Measurements from ENCODE around the gene DNASE1L1. TPM values are rescaled to one million over a fixed set of nuclear protein-coding genes. Genes with fewer than 3 reads are reported as not detected.

The DNASE1L1 gene
- total and polyA plus RNA-seq, 2 of the 13 experiments (the other 11 are each of a cell fraction or from before 2014, with no cell fraction given) = 4.7 to 12.3 TPM

DNA sequence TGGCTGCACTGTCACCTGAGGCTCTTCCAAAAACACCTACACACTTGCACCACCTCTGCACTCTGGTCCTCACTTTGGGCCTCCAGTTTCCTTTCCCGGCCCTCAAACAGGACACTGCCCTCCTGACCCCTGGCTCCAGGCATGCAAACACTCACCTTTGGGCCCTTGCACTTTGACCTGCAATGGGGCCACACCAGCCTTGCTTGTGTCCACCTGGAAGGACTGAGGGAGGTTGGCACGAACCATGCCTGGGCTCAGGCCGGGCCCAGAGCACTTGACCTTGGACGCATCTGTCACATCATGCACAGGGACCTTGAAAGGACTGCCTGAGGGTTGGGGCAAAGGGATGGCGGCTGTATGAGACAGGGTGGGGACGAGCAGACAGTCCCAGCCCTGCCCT is 50.2 kb downstream of the DNASE1L1 start (continued):
- TF ChIP-seq, protein P1, sequence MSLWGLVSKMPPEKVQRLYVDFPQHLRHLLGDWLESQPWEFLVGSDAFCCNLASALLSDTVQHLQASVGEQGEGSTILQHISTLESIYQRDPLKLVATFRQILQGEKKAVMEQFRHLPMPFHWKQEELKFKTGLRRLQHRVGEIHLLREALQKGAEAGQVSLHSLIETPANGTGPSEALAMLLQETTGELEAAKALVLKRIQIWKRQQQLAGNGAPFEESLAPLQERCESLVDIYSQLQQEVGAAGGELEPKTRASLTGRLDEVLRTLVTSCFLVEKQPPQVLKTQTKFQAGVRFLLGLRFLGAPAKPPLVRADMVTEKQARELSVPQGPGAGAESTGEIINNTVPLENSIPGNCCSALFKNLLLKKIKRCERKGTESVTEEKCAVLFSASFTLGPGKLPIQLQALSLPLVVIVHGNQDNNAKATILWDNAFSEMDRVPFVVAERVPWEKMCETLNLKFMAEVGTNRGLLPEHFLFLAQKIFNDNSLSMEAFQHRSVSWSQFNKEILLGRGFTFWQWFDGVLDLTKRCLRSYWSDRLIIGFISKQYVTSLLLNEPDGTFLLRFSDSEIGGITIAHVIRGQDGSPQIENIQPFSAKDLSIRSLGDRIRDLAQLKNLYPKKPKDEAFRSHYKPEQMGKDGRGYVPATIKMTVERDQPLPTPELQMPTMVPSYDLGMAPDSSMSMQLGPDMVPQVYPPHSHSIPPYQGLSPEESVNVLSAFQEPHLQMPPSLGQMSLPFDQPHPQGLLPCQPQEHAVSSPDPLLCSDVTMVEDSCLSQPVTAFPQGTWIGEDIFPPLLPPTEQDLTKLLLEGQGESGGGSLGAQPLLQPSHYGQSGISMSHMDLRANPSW (CRISPR knock-in tag; IDR thresholded peaks at IDR 0.05; ENCODE audit: borderline replicate concordance) = no peak
- TF ChIP-seq, protein P2, sequence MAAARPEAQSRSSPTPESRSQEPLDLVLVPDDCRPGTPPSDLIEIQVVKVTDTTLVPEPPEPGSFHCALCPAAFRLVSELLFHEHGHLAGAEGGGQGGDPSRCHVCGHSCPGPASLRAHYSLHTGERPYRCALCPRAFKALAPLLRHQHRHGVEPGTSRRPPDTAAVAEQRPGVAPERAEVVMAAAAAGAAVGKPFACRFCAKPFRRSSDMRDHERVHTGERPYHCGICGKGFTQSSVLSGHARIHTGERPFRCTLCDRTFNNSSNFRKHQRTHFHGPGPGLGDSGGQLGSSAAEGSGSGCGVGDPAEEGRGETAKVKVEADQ (CRISPR knock-in tag; IDR thresholded peaks at IDR 0.05; ENCODE audit: borderline replicate concordance) = no peak
- no peak for TF ChIP-seq MTA3 (CRISPR knock-in tag; IDR thresholded peaks at IDR 0.05)
- peak; percentile 88 for TF ChIP-seq NR2F6 (IDR thresholded peaks at IDR 0.05)
- peak; percentile 87 for TF ChIP-seq NR2F6 (CRISPR knock-in tag; IDR thresholded peaks at IDR 0.05)
- TF ChIP-seq TBX2 (CRISPR knock-in tag; IDR thresholded peaks at IDR 0.05; ENCODE audit: borderline replicate concordance) = peak; percentile 21; the same call in 1 of the 2 replicates
- TF ChIP-seq SCMH1 (CRISPR knock-in tag; IDR thresholded peaks at IDR 0.05; ENCODE audit: borderline replicate concordance) = no peak
- no peak for TF ChIP-seq KLF11 (CRISPR knock-in tag; IDR thresholded peaks at IDR 0.05)
- TF ChIP-seq SKI (IDR thresholded peaks at IDR 0.05; ENCODE audit: partially characterized antibody) = no peak
- TF ChIP-seq, protein P3, sequence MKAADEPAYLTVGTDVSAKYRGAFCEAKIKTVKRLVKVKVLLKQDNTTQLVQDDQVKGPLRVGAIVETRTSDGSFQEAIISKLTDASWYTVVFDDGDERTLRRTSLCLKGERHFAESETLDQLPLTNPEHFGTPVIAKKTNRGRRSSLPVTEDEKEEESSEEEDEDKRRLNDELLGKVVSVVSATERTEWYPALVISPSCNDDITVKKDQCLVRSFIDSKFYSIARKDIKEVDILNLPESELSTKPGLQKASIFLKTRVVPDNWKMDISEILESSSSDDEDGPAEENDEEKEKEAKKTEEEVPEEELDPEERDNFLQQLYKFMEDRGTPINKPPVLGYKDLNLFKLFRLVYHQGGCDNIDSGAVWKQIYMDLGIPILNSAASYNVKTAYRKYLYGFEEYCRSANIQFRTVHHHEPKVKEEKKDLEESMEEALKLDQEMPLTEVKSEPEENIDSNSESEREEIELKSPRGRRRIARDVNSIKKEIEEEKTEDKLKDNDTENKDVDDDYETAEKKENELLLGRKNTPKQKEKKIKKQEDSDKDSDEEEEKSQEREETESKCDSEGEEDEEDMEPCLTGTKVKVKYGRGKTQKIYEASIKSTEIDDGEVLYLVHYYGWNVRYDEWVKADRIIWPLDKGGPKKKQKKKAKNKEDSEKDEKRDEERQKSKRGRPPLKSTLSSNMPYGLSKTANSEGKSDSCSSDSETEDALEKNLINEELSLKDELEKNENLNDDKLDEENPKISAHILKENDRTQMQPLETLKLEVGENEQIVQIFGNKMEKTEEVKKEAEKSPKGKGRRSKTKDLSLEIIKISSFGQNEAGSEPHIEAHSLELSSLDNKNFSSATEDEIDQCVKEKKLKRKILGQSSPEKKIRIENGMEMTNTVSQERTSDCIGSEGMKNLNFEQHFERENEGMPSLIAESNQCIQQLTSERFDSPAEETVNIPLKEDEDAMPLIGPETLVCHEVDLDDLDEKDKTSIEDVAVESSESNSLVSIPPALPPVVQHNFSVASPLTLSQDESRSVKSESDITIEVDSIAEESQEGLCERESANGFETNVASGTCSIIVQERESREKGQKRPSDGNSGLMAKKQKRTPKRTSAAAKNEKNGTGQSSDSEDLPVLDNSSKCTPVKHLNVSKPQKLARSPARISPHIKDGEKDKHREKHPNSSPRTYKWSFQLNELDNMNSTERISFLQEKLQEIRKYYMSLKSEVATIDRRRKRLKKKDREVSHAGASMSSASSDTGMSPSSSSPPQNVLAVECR (CRISPR knock-in tag; IDR thresholded peaks at IDR 0.05; ENCODE audit: borderline replicate concordance) = peak; percentile 56; the same call in 1 of the 2 replicates
- TF ChIP-seq KDM5B (CRISPR knock-in tag; IDR thresholded peaks at IDR 0.05; ENCODE audit: borderline replicate concordance) = no peak
- no peak for TF ChIP-seq ZNF724P (CRISPR knock-in tag; IDR thresholded peaks at IDR 0.05; ENCODE audit: borderline replicate concordance)
- no peak for TF ChIP-seq HES4 (CRISPR knock-in tag; IDR thresholded peaks at IDR 0.05; ENCODE audit: borderline replicate concordance)
- TF ChIP-seq HOXA5 (CRISPR knock-in tag; IDR thresholded peaks at IDR 0.05) = no peak
- no peak for TF ChIP-seq HMGA1 (CRISPR knock-in tag; conservative IDR thresholded peaks at IDR 0.05)
- no peak for TF ChIP-seq ZNF329 (CRISPR knock-in tag; IDR thresholded peaks at IDR 0.05; ENCODE audit: low read depth)
- TF ChIP-seq, protein P4, sequence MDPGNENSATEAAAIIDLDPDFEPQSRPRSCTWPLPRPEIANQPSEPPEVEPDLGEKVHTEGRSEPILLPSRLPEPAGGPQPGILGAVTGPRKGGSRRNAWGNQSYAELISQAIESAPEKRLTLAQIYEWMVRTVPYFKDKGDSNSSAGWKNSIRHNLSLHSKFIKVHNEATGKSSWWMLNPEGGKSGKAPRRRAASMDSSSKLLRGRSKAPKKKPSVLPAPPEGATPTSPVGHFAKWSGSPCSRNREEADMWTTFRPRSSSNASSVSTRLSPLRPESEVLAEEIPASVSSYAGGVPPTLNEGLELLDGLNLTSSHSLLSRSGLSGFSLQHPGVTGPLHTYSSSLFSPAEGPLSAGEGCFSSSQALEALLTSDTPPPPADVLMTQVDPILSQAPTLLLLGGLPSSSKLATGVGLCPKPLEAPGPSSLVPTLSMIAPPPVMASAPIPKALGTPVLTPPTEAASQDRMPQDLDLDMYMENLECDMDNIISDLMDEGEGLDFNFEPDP (CRISPR knock-in tag; conservative IDR thresholded peaks at IDR 0.05) = no peak
- no peak for TF ChIP-seq ZNF773 (CRISPR knock-in tag; IDR thresholded peaks at IDR 0.05; ENCODE audit: borderline replicate concordance)
- TF ChIP-seq NCOA2 (CRISPR knock-in tag; IDR thresholded peaks at IDR 0.05) = no peak
- TF ChIP-seq, protein P5, sequence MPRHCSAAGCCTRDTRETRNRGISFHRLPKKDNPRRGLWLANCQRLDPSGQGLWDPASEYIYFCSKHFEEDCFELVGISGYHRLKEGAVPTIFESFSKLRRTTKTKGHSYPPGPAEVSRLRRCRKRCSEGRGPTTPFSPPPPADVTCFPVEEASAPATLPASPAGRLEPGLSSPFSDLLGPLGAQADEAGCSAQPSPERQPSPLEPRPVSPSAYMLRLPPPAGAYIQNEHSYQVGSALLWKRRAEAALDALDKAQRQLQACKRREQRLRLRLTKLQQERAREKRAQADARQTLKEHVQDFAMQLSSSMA (CRISPR knock-in tag; IDR thresholded peaks at IDR 0.05) = no peak
- no peak for TF ChIP-seq ZNF207 (IDR thresholded peaks at IDR 0.05; ENCODE audit: borderline replicate concordance)
- peak; percentile 66 for TF ChIP-seq MTA1 (CRISPR knock-in tag; IDR thresholded peaks at IDR 0.05; ENCODE audit: borderline replicate concordance)

Measured in HepG2 (cell line).